Thoracic aorta (tissue), 2 donors: Measurements from ENCODE around the gene IL17REL. TPM values are rescaled to one million over a fixed set of nuclear protein-coding genes. Genes with fewer than 3 reads are reported as not detected.

Source experiments
- ATAC-seq: fragments of 150-250 bp; one replicate; pipeline ENCODE4 v1.8.0; 2017; ENCODE audit warnings: low read depth; ENCODE audit not compliant: insufficient number of reproducible peaks, low FRiP score
- DNase-seq: peaks from one replicate; pipeline ENCODE4 v3.0.0-alpha.2; 2020; ENCODE audit warnings: low spot score
- H3K27ac ChIP-seq, 2 donors: fragments of 200-600 bp; sonication (generic); 1 replicate in 1 of 2; 2 replicates in 1 of 2; pipeline ENCODE4 v1.5.1; 2016; ENCODE audit warnings: mild to moderate bottlenecking in 2 of 2, moderate library complexity in 2 of 2
- H3K27me3 ChIP-seq: fragments of 200-600 bp; sonication (generic); replicated peaks from 2 replicates; pipeline ENCODE4 v1.6.0; 2016; ENCODE audit warnings: mild to moderate bottlenecking; ENCODE audit not compliant: insufficient read depth
- H3K36me3 ChIP-seq: fragments of 200-600 bp; sonication (generic); one replicate; pipeline ENCODE4 v1.5.1; 2016
- H3K4me1 ChIP-seq, 2 donors: fragments of 200-600 bp; sonication (generic); 1 replicate in 1 of 2; 2 replicates in 1 of 2; pipeline versions ENCODE4 v1.5.1 to v1.6.0; 2016; ENCODE audit warnings: low read depth in 2 of 2, mild to moderate bottlenecking in 1 of 2; ENCODE audit not compliant: control insufficient read depth in 1 of 2
- H3K4me3 ChIP-seq: fragments of 200-600 bp; sonication (generic); 2 replicates; pipeline ENCODE4 v1.5.1; 2016; ENCODE audit warnings: mild to moderate bottlenecking
- H3K9me3 ChIP-seq: fragments of 200-600 bp; sonication (generic); 2 replicates; pipeline ENCODE4 v1.5.1; 2016
- total RNA-seq, 2 donors: library from RNA; depleted of rRNA; stranded (reverse); fragments of >200 nt; gene quantifications; one replicate each; pipeline versions ENCODE4 v1.1.0 to v1.2.3, GENCODE V29; 2016
- TF ChIP-seq, protein P1 (sequence below): fragments of 200-600 bp; sonication (generic); IDR thresholded peaks from one replicate; pipeline ENCODE4 v1.5.1; 2019; ENCODE audit warnings: antibody characterized with exemption

The IL17REL gene
- total RNA-seq, 2 donors from 2014 or later = not detected

DNA sequence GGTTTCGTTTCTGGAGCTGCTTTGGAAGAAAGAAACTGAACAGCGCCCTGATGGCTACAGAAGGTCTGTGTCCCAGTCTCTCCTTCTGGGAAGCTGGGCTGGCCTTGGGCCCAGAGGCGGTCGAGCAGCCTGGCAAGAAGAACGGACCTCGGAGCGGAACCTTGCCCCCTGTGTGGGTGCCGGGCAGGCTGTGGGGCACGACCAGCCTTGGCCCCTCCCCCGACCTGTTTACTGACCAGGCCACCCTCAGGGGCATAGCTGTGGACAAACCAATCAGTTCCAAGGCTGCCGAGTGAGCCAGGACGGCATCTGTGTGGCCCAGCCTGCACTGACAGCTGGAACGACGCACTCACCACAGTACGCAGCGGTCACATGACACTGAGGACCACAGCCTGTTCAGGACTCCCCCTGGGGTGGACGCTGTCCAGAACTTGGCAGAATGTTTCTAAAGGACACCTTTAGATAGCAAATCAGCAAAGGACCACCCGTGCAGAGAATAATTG, 44.8 kb downstream of the IL17REL start:
- Histone ChIP-seq H3K36me3 (peaks cover 18% of the 10 kb centered on the region), H3K4me1 (peaks cover 41 to 69% of the 10 kb centered on the region in 2 donors), H3K27me3 (no peaks in the 10 kb centered on the region), H3K27ac (peak overlapping the region; percentile 50 to 84), H3K4me3 (peak overlapping the region; percentile 56), H3K9me3 (no peaks in the 10 kb centered on the region)
- DNase-seq (peak; percentile 7), ATAC-seq (no peak)
- TF ChIP-seq, protein P1, sequence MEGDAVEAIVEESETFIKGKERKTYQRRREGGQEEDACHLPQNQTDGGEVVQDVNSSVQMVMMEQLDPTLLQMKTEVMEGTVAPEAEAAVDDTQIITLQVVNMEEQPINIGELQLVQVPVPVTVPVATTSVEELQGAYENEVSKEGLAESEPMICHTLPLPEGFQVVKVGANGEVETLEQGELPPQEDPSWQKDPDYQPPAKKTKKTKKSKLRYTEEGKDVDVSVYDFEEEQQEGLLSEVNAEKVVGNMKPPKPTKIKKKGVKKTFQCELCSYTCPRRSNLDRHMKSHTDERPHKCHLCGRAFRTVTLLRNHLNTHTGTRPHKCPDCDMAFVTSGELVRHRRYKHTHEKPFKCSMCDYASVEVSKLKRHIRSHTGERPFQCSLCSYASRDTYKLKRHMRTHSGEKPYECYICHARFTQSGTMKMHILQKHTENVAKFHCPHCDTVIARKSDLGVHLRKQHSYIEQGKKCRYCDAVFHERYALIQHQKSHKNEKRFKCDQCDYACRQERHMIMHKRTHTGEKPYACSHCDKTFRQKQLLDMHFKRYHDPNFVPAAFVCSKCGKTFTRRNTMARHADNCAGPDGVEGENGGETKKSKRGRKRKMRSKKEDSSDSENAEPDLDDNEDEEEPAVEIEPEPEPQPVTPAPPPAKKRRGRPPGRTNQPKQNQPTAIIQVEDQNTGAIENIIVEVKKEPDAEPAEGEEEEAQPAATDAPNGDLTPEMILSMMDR = no peak

GRCh38 chr22:49966774-49967705, 45.5 kb downstream of the IL17REL start:
- peak; percentile 11 for DNase-seq
- Histone ChIP-seq H3K4me3 (peak overlapping the region; percentile 56), H3K4me1 (peaks cover 43 to 67% of the 10 kb centered on the region in 2 donors), H3K9me3 (no peaks in the 10 kb centered on the region), H3K36me3 (peaks cover 21% of the 10 kb centered on the region), H3K27ac (peak overlapping the region; percentile 50 to 84), H3K27me3 (no peaks in the 10 kb centered on the region)
- ATAC-seq = no peak
- TF ChIP-seq, protein P1 = no peak

GRCh38 chr22:49966041-49966773, 46.4 kb downstream of the IL17REL start:
- ATAC-seq = no peak
- Histone ChIP-seq H3K9me3 (no peaks in the 10 kb centered on the region), H3K4me3 (no peak overlapping the region), H3K4me1 (peaks cover 38 to 60% of the 10 kb centered on the region in 2 donors), H3K27ac (peak overlapping the region; percentile 7 to 84), H3K36me3 (peaks cover 21% of the 10 kb centered on the region), H3K27me3 (no peaks in the 10 kb centered on the region)
- TF ChIP-seq, protein P1 = no peak
- peak; percentile 1 for DNase-seq

- ATAC-seq (no peak), DNase-seq (peak; percentile 1)
Observed at GRCh38 chr22:49965091-49966040, 47.2 kb downstream of the IL17REL start.

More at GRCh38 chr22:49965091-49966040, 47.2 kb downstream of the IL17REL start:
- H3K36me3 ChIP-seq = peaks cover 21% of the 10 kb centered on the region
- no peak overlapping the region for H3K4me3 ChIP-seq
- H3K27me3 ChIP-seq = no peaks in the 10 kb centered on the region
- TF ChIP-seq, protein P1 = no peak
- H3K27ac ChIP-seq = peak overlapping the region in 1 of 2 donors; percentile 84
- H3K9me3 ChIP-seq = no peaks in the 10 kb centered on the region
- H3K4me1 ChIP-seq = peaks cover 35 to 56% of the 10 kb centered on the region in 2 donors
